Vagina (tissue), 2 donors: ENCODE measurements around the gene ROR1. TPM values are rescaled to one million over a fixed set of nuclear protein-coding genes. Genes with fewer than 3 reads are reported as not detected.

Experiments
- DNase-seq, 2 donors: peaks; one replicate each; pipeline ENCODE4 v3.0.0-alpha.2; 2017; ENCODE audit errors: extremely low spot score in 2 of 2
- H3K27ac ChIP-seq: fragments of 200-600 bp; sonication (generic); one replicate; pipeline ENCODE4 v1.5.1; 2019
- H3K27me3 ChIP-seq: fragments of 200-600 bp; sonication (generic); one replicate; pipeline ENCODE4 v1.5.1; 2019
- H3K36me3 ChIP-seq, 2 donors: fragments of 200-600 bp; sonication (generic); one replicate each; pipeline ENCODE4 v1.5.1; 2017 to 2019
- H3K4me1 ChIP-seq: fragments of 200-600 bp; sonication (generic); one replicate; pipeline ENCODE4 v1.5.1; 2019
- H3K4me3 ChIP-seq, 2 donors: fragments of 200-600 bp; sonication (generic); 1 replicate in 1 of 2; 2 replicates in 1 of 2; pipeline ENCODE4 v1.5.1; 2016 to 2019
- H3K9me3 ChIP-seq: fragments of 200-600 bp; sonication (generic); one replicate; pipeline ENCODE4 v1.5.1; 2019
- CTCF ChIP-seq, 3 experiments: fragments of 450-650 bp in 2 of 3; fragments of 200-600 bp in 1 of 3; sonication (generic) in 1 of 3; IDR thresholded peaks; one replicate each; pipeline ENCODE4 v1.5.1; 2017 to 2019; ENCODE audit warnings: antibody characterized with exemption in 3 of 3, mild to moderate bottlenecking in 2 of 3, moderate library complexity in 2 of 3
- POLR2A ChIP-seq, 2 donors: fragments of 450-650 bp; IDR thresholded peaks; one replicate each; pipeline ENCODE4 v1.6.1; 2017; ENCODE audit warnings: antibody characterized with exemption in 2 of 2, mild to moderate bottlenecking in 2 of 2, moderate library complexity in 2 of 2
- POLR2AphosphoS5 ChIP-seq, 2 donors: sonication (generic); formaldehyde crosslinking; IDR thresholded peaks; one replicate each; pipeline ENCODE4 v1.9.0; 2017; ENCODE audit warnings: antibody characterized with exemption in 2 of 2, mild to moderate bottlenecking in 2 of 2, low read depth in 1 of 2; ENCODE audit not compliant: insufficient read depth in 1 of 2
- intact Hi-C: fragments of 100-400 bp; cut with DNase I; formaldehyde crosslinking; loops from one replicate; pipeline ENCODE4 v1.15.1; 2023
- total RNA-seq: library from RNA; depleted of rRNA; stranded (reverse); fragments of >200 nt; gene quantifications from one replicate; pipeline ENCODE4 v1.2.3, GENCODE V29; 2016

Gene ROR1
- total RNA-seq, 1 donor from 2014 or later: 11.0 TPM

- Histone ChIP-seq H3K36me3 (no peaks in the 10 kb centered on the region), H3K4me3 (no peak overlapping the region), H3K27ac (no peak overlapping the region), H3K27me3 (no peaks in the 10 kb centered on the region), H3K4me1 (no peaks in the 10 kb centered on the region), H3K9me3 (no peaks in the 10 kb centered on the region)
- TF ChIP-seq POLR2AphosphoS5 (IDR thresholded peaks at IDR 0.05; ENCODE audit: insufficient read depth in 1 of 2, low read depth in 1 of 2) (no peak), CTCF (IDR thresholded peaks at IDR 0.05) (no peak), POLR2A (IDR thresholded peaks at IDR 0.05) (no peak)
- intact Hi-C loops: no loop called here
- DNase-seq: no peak
These were observed 279.0 kb downstream of the ROR1 start for GRCh38 chr1:64052777-64053176.

GRCh38 chr1:64055310-64055709 lies 281.5 kb downstream of the ROR1 start:
- Histone ChIP-seq H3K9me3 (no peaks in the 10 kb centered on the region), H3K27me3 (no peaks in the 10 kb centered on the region), H3K27ac (no peak overlapping the region), H3K4me3 (no peak overlapping the region), H3K36me3 (no peaks in the 10 kb centered on the region), H3K4me1 (no peaks in the 10 kb centered on the region)
- TF ChIP-seq POLR2A (IDR thresholded peaks at IDR 0.05) (no peak), POLR2AphosphoS5 (IDR thresholded peaks at IDR 0.05; ENCODE audit: insufficient read depth in 1 of 2, low read depth in 1 of 2) (no peak), CTCF (IDR thresholded peaks at IDR 0.05) (no peak)
- DNase-seq: no peak
- intact Hi-C loops: no loop called here

DNA sequence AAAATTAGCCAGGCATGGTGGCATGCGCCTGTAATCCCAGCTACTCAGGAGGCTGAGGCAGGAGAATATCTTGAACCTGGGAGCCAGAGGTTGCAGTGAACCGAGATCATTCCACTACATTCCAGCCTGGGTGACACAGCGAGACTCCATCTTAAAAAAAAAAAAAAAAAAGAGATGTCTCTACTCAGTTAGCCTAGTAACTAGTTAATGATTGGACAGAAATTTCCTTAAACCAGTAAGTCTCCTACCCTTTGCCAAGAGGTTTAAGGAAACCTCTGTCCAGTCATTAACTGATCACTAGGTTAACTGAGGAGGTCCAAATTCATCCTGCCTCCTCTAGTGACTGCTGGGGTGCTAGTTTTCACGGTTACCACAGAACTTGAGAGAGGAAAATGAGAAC lies 285.7 kb downstream of the ROR1 start:
- Histone ChIP-seq H3K9me3 (no peaks in the 10 kb centered on the region), H3K4me1 (no peaks in the 10 kb centered on the region), H3K36me3 (no peaks in the 10 kb centered on the region), H3K27me3 (no peaks in the 10 kb centered on the region), H3K4me3 (no peak overlapping the region), H3K27ac (no peak overlapping the region)
- intact Hi-C loops: no loop called here
- TF ChIP-seq CTCF (IDR thresholded peaks at IDR 0.05): no peak
- TF ChIP-seq POLR2AphosphoS5 (IDR thresholded peaks at IDR 0.05; ENCODE audit: insufficient read depth in 1 of 2, low read depth in 1 of 2): no peak
- TF ChIP-seq POLR2A (IDR thresholded peaks at IDR 0.05): no peak
- no peak for DNase-seq

- H3K4me3 ChIP-seq: no peak overlapping the region
- intact Hi-C loops: no loop called here
- H3K4me1 ChIP-seq: no peaks in the 10 kb centered on the region
- H3K27ac ChIP-seq: no peak overlapping the region
- no peaks in the 10 kb centered on the region for H3K9me3 ChIP-seq
- H3K27me3 ChIP-seq: no peaks in the 10 kb centered on the region
- H3K36me3 ChIP-seq: no peaks in the 10 kb centered on the region
- DNase-seq: no peak
- TF ChIP-seq CTCF (IDR thresholded peaks at IDR 0.05) (no peak), POLR2AphosphoS5 (IDR thresholded peaks at IDR 0.05; ENCODE audit: insufficient read depth in 1 of 2, low read depth in 1 of 2) (no peak), POLR2A (IDR thresholded peaks at IDR 0.05) (no peak)
These were observed 286.9 kb downstream of the ROR1 start for GRCh38 chr1:64060611-64061302.

GRCh38 chr1:64061430-64062104 lies 287.8 kb downstream of the ROR1 start:
- Histone ChIP-seq H3K27ac (no peak overlapping the region), H3K27me3 (no peaks in the 10 kb centered on the region), H3K4me1 (no peaks in the 10 kb centered on the region), H3K36me3 (no peaks in the 10 kb centered on the region), H3K9me3 (no peaks in the 10 kb centered on the region), H3K4me3 (no peak overlapping the region)
- intact Hi-C loops: no loop called here
- no peak for TF ChIP-seq POLR2AphosphoS5 (IDR thresholded peaks at IDR 0.05; ENCODE audit: insufficient read depth in 1 of 2, low read depth in 1 of 2)
- TF ChIP-seq CTCF (IDR thresholded peaks at IDR 0.05): no peak
- TF ChIP-seq POLR2A (IDR thresholded peaks at IDR 0.05): no peak
- DNase-seq: no peak
